ENCODE data around the gene GPD1.

GPD1 gene

DNA sequence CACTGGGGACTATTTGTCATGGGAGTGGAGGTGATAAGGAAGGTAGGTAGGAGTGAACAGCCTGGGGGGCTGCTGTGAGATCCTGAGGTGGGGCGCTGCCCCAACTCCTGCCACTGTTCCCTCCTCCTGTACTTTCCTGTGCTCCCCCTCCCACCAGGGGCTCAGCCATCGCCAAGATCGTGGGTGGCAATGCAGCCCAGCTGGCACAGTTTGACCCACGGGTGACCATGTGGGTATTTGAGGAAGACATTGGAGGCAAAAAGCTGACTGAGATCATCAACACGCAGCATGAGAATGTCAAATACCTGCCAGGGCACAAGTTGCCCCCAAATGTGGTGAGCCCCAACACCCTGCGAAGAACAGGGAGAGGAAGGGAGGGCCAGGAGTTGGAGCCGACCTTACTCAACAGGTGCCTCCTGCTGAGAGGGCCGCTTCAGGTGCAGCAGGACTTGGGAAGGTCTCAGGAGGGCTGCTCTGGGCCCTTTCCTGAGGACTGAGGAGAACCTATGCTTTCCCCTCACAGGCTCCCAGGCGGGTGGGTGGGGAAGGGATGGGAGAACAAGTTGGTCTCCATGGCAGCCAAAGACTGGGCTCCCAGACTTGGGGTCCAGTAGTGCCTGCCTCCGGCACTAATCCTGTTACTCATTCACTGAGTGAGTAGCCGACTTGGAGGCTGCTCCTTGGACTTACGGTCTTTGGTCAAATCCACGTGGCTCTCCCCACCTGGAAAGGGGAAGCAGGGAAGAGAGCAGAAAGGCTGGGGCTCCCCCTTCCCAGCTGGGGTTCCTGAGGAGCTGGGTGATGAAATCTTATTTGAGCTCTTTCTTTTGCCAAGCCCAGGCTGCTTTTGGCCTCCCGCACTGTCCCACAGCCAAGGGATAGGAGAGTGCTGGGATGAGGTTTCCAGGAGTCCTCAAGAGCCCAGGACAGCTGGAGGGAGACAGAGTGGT lies 884 bp downstream of the GPD1 start:
- TF ChIP-seq MYC (IDR thresholded peaks at IDR 0.05; ENCODE audit: low read depth, low read length) (no peak), POLR2A (IDR thresholded peaks at IDR 0.05; ENCODE audit: extremely low read depth, insufficient read length) (no peak), CTCF (IDR thresholded peaks at IDR 0.05; ENCODE audit: low read depth, low read length) (no peak)
- TF ChIP-seq, protein P1, sequence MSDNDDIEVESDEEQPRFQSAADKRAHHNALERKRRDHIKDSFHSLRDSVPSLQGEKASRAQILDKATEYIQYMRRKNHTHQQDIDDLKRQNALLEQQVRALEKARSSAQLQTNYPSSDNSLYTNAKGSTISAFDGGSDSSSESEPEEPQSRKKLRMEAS (IDR thresholded peaks at IDR 0.05; ENCODE audit: low read depth, low read length): no peak
- DNase-seq (ENCODE audit: low read depth): no peak
- H3K4me3 ChIP-seq (ENCODE audit: low read depth, low read length): no peak overlapping the region

DNA sequence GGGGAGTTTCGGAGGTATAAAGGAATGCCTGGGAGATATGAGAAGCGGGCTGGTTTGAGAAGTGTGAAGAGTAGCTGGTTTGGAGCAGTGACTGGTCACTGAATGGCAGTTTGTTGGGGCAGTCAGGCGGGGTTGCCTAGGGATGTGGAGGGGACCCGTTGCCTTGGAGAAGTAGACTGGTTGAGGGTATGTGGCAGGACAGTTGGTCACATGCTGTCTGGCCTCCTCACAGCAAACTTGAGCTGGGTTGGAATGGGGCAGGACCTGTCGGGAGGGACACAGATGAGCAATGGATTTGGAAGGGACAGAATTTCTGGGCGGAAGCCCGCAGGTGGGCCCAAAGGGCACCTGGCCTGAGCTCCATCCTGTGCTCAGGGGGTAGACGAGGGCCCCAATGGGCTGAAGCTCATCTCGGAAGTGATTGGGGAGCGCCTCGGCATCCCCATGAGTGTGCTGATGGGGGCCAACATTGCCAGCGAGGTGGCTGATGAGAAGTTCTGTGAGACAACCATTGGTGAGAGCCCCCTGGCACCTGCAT lies 2.2 kb downstream of the GPD1 start:
- TF ChIP-seq POLR2A (IDR thresholded peaks at IDR 0.05; ENCODE audit: extremely low read depth, insufficient read length) (no peak), CTCF (IDR thresholded peaks at IDR 0.05; ENCODE audit: low read depth, low read length) (no peak), MYC (IDR thresholded peaks at IDR 0.05; ENCODE audit: low read depth, low read length) (no peak)
- TF ChIP-seq, protein P1 (IDR thresholded peaks at IDR 0.05; ENCODE audit: low read depth, low read length): no peak
- no peak overlapping the region for H3K4me3 ChIP-seq (ENCODE audit: low read depth, low read length)
- DNase-seq (ENCODE audit: low read depth): no peak

GRCh38 chr12:50106907-50107306 lies 3.1 kb downstream of the GPD1 start:
- H3K4me3 ChIP-seq (ENCODE audit: low read depth, low read length): no peak overlapping the region

GRCh38 chr12:50107416-50108268 lies 3.8 kb downstream of the GPD1 start:
- DNase-seq (ENCODE audit: low read depth): no peak
- no peak overlapping the region for H3K4me3 ChIP-seq (ENCODE audit: low read depth, low read length)
- TF ChIP-seq, protein P1 (IDR thresholded peaks at IDR 0.05; ENCODE audit: low read depth, low read length): no peak
- TF ChIP-seq POLR2A (IDR thresholded peaks at IDR 0.05; ENCODE audit: extremely low read depth, insufficient read length): no peak
- no peak for TF ChIP-seq MYC (IDR thresholded peaks at IDR 0.05; ENCODE audit: low read depth, low read length)
- TF ChIP-seq CTCF (IDR thresholded peaks at IDR 0.05; ENCODE audit: low read depth, low read length): no peak

More at GRCh38 chr12:50106907-50107306, 3.1 kb downstream of the GPD1 start:
- TF ChIP-seq CTCF (IDR thresholded peaks at IDR 0.05; ENCODE audit: low read depth, low read length) (no peak), POLR2A (IDR thresholded peaks at IDR 0.05; ENCODE audit: extremely low read depth, insufficient read length) (no peak)
- DNase-seq (ENCODE audit: low read depth): no peak

- H3K4me3 ChIP-seq (ENCODE audit: low read depth, low read length): no peak overlapping the region
- TF ChIP-seq MYC (IDR thresholded peaks at IDR 0.05; ENCODE audit: low read depth, low read length): no peak
- no peak for TF ChIP-seq POLR2A (IDR thresholded peaks at IDR 0.05; ENCODE audit: extremely low read depth, insufficient read length)
- TF ChIP-seq, protein P1 (IDR thresholded peaks at IDR 0.05; ENCODE audit: low read depth, low read length): no peak
- TF ChIP-seq CTCF (IDR thresholded peaks at IDR 0.05; ENCODE audit: low read depth, low read length): no peak
- DNase-seq (ENCODE audit: low read depth): no peak
These were observed 5.5 kb downstream of the GPD1 start for GRCh38 chr12:50109319-50109718.

Data from NB4 (cell line).